ENCODE data around the gene SLC9C1.

SLC9C1 gene

DNA sequence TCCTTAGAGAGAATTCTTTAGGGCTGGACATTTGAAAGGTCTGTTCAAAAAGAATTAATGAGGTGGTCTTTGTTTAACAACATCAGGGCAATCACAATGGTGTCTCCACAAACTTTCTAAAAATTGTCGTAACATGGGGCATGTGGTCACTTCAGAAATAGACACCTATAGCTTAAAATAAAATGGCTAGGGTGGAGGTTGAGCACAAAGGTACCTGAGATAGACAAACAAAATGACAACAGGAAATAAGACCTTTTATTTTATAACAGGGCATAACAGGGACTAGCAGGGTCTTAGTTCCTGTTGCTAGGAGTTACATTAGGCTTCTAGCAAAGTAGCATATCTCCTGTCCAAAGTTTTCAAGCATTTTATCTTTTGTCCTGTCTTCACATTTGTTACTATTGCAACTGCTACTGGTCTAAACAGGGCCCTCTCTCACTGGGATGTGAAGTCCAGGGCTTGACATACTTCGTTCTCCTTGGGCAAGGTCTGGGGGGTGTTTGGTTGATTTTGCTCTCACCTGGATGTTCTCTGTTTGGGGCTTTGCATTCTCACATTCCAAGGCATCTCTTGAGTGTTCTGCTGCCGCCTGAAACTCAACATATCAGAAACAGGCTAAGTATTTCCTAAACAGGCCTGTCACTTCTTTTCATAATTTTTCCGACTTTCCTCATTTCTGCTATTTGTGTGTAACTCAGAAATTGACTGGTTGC, 163.9 kb downstream of the SLC9C1 start:
- Histone ChIP-seq H3K27ac (ENCODE audit: low read depth, low read length) (peak overlapping the region; percentile 99), H3K9me3 (ENCODE audit: control insufficient read depth, insufficient read depth, low read length) (no peaks in the 10 kb centered on the region), H3K27me3 (ENCODE audit: control insufficient read depth, low read length) (no peaks in the 10 kb centered on the region), H3F3A (ENCODE audit: control insufficient read depth, insufficient read depth) (peaks cover 92% of the 10 kb centered on the region), H3K4me2 (ENCODE audit: low read length) (peak overlapping the region; percentile 97), H3K4me3 (ENCODE audit: low read length) (peak overlapping the region; percentile 93), H3K4me1 (ENCODE audit: control insufficient read depth, low read length) (peaks cover 76% of the 10 kb centered on the region), H3K36me3 (ENCODE audit: control insufficient read depth, low read length) (peaks cover 79% of the 10 kb centered on the region), H3K9me2 (replicated peaks; ENCODE audit: control insufficient read depth, low read length) (no peaks in the 10 kb centered on the region), H3K79me2 (ENCODE audit: control insufficient read depth, low read length) (peaks cover 99% of the 10 kb centered on the region), H4K20me1 (ENCODE audit: control insufficient read depth, insufficient read depth, low read depth, low read length) (no peaks in the 10 kb centered on the region)
- no peak for TF ChIP-seq EZH2phosphoT487 (IDR thresholded peaks at IDR 0.05; ENCODE audit: borderline replicate concordance, low read length)
- TF ChIP-seq, protein P1, sequence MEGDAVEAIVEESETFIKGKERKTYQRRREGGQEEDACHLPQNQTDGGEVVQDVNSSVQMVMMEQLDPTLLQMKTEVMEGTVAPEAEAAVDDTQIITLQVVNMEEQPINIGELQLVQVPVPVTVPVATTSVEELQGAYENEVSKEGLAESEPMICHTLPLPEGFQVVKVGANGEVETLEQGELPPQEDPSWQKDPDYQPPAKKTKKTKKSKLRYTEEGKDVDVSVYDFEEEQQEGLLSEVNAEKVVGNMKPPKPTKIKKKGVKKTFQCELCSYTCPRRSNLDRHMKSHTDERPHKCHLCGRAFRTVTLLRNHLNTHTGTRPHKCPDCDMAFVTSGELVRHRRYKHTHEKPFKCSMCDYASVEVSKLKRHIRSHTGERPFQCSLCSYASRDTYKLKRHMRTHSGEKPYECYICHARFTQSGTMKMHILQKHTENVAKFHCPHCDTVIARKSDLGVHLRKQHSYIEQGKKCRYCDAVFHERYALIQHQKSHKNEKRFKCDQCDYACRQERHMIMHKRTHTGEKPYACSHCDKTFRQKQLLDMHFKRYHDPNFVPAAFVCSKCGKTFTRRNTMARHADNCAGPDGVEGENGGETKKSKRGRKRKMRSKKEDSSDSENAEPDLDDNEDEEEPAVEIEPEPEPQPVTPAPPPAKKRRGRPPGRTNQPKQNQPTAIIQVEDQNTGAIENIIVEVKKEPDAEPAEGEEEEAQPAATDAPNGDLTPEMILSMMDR (IDR thresholded peaks at IDR 0.05; ENCODE audit: low read depth, low read length, poor library complexity, severe bottlenecking): no peak

DNA sequence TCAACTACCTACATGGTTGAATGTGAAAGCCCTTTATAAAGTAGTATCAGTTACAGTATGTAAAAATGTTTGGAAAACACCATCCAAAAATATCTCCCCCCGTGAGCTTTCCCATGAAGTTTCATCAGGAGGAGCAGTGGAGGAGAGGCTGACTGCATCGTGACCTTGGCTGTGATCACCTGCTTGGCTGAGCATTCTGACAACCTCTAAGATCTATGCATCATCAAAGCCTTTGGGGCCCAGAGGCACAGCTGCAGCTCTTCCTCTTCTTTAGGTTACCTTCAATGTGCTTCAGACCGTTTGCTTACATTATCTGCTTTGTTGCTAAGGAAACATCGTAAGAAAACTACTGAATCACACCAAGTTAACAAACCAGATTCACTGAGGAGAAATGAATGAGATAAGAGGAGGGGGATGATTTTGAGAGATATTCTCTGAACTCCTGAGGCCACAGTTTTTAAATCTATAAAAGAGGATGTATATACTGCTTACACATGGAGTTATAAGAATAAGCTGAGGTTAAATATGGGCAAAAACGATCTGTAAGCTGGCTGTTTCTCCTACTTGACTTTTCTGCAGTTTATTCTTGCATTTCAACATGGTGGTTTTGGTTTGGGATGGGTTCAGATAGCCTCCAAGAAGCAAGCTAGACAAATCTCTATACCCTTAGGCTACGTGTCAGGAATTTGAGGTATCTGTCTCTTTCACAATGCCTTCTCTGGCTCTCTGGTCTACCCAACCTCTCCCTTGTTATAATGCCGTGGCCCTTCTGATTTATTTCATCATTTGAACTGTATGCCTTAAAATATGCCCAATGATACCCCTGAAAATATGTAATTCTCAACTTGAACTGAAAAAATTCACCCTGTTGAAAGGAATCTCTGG, 164.9 kb downstream of the SLC9C1 start:
- H3K4me2 ChIP-seq (ENCODE audit: low read length): peak overlapping the region; percentile 97
- peaks cover 91% of the 10 kb centered on the region for H3F3A ChIP-seq (ENCODE audit: control insufficient read depth, insufficient read depth)
- no peaks in the 10 kb centered on the region for H3K27me3 ChIP-seq (ENCODE audit: control insufficient read depth, low read length)
- peaks cover 94% of the 10 kb centered on the region for H3K79me2 ChIP-seq (ENCODE audit: control insufficient read depth, low read length)
- H3K9me2 ChIP-seq (replicated peaks; ENCODE audit: control insufficient read depth, low read length): no peaks in the 10 kb centered on the region
- no peaks in the 10 kb centered on the region for H4K20me1 ChIP-seq (ENCODE audit: control insufficient read depth, insufficient read depth, low read depth, low read length)
- peak overlapping the region; percentile 99 for H3K27ac ChIP-seq (ENCODE audit: low read depth, low read length)
- H3K36me3 ChIP-seq (ENCODE audit: control insufficient read depth, low read length): peaks cover 87% of the 10 kb centered on the region
- peaks cover 75% of the 10 kb centered on the region for H3K4me1 ChIP-seq (ENCODE audit: control insufficient read depth, low read length)
- H3K9me3 ChIP-seq (ENCODE audit: control insufficient read depth, insufficient read depth, low read length): no peaks in the 10 kb centered on the region
- H3K4me3 ChIP-seq (ENCODE audit: low read length): peak overlapping the region; percentile 93
- no peak for TF ChIP-seq EZH2phosphoT487 (IDR thresholded peaks at IDR 0.05; ENCODE audit: borderline replicate concordance, low read length)
- TF ChIP-seq, protein P1 (IDR thresholded peaks at IDR 0.05; ENCODE audit: low read depth, low read length, poor library complexity, severe bottlenecking): no peak

DNA sequence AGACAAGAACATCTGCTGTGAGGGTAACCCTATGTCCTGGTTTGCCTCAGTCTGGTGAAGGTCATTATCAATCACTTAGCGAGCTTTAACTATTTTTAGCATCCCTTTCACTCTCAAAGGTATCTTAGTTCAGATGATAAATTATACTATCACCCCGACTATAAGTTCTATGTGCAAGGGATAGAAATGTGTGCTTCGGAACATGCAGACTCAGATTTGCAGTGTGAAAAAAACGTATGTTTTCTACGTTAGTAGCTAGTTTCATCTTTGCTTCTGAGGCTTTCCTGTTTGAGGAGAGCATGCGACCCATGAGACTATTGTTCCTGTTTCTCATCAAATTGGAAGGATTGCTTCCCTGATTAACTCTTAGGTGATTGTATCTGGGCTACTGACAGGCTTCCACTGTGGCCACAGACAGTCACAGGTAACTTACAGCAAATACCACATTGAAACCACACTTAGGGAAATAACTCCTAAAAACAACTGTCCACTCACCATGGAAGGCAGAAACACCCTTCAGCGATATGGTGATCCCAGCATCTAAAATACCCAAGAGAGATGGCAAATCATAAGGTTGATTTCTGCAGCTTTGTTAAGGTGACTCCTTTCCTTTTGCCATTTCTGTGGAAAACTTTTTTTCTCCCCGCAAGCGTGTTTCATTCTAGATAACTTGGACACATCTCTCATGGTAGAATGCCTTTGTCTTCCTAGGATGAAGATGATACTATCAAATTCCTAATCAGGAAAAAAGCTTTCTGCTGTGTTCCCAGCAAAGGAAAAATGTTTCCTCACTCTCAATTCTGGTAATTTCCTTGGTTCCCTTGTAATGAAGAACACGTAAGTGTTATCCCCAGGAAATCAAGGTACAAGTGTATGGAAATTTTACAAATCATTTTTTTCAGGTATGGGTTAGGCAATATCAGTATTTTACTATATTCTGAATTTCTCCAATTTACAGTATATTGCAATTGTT, 166.2 kb downstream of the SLC9C1 start:
- Histone ChIP-seq H3K4me1 (ENCODE audit: control insufficient read depth, low read length) (peaks cover 79% of the 10 kb centered on the region), H3K4me2 (ENCODE audit: low read length) (peak overlapping the region; percentile 97), H3K36me3 (ENCODE audit: control insufficient read depth, low read length) (peaks cover 97% of the 10 kb centered on the region), H3K79me2 (ENCODE audit: control insufficient read depth, low read length) (peaks cover 88% of the 10 kb centered on the region), H3K9me3 (ENCODE audit: control insufficient read depth, insufficient read depth, low read length) (no peaks in the 10 kb centered on the region), H3K4me3 (ENCODE audit: low read length) (peak overlapping the region; percentile 93), H3K27ac (ENCODE audit: low read depth, low read length) (peak overlapping the region; percentile 99), H3K9me2 (replicated peaks; ENCODE audit: control insufficient read depth, low read length) (no peaks in the 10 kb centered on the region), H3K27me3 (ENCODE audit: control insufficient read depth, low read length) (no peaks in the 10 kb centered on the region), H3F3A (ENCODE audit: control insufficient read depth, insufficient read depth) (peaks cover 95% of the 10 kb centered on the region), H4K20me1 (ENCODE audit: control insufficient read depth, insufficient read depth, low read depth, low read length) (no peaks in the 10 kb centered on the region)
- no peak for TF ChIP-seq EZH2phosphoT487 (IDR thresholded peaks at IDR 0.05; ENCODE audit: borderline replicate concordance, low read length)
- TF ChIP-seq, protein P1 (IDR thresholded peaks at IDR 0.05; ENCODE audit: low read depth, low read length, poor library complexity, severe bottlenecking): no peak

Measured in DOHH2 (cell line).